AG08396 (cell line): ENCODE data around the gene FAM114A1.
"Not testable (repeated sequence)": the region's sequence is repeated elsewhere in the genome, so short reads cannot be mapped to it uniquely, and the experiment has no call there.

Experiments used
- DNase-seq: peaks from one replicate; pipeline ENCODE4 v3.0.0; 2012; ENCODE audit warnings: low spot score, mixed read lengths

Gene FAM114A1

GRCh38 chr4:38967260-38968095 lies 99.9 kb downstream of the FAM114A1 start:
- peak; percentile 63 for DNase-seq

DNA sequence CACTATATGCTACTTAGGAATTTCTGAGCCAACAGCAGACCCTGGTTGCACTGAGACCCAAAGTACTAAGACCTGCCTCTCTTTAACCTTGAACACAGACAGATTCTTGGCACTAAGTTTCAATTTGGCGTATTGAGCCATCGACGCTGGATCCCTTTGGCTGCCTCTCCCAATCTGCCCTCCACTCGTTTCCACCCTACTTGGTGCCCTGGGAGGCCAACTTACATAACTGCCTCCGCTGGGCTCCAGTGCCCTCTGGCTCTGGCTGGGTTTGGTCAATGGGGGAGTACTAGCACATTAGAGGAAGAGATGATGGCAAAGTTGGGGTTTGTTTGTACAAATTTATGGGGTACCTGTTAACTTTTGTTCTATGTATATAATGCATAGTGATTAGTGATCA lies 101.1 kb downstream of the FAM114A1 start:
- DNase-seq: no peak

- DNase-seq: no peak
Observed at GRCh38 chr4:38976308-38976707, 108.7 kb downstream of the FAM114A1 start.

DNA sequence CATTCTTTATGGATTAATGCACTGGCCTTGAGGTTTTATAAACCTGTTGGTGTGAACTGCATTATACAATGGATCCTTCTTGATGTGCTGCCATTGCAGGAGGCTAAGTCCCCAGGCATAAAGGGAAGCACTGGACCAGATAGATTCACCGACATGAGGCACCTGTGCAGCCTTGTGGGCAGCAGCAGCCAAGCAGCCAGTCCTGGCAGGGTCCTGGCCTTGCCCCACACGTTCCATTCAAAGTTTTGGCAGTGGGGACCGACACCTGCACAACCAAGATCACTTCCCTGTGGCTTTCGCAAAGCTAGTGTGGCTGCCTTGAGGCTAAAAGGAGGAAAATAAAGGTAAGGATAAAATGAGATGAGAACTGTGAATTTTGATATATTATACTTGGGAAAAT lies 111.5 kb downstream of the FAM114A1 start:
- no peak for DNase-seq

- DNase-seq: no peak
Observed at GRCh38 chr4:38979511-38980230, 112.1 kb downstream of the FAM114A1 start.

- DNase-seq: peak; percentile 41
Observed at GRCh38 chr4:38980903-38981676, 113.5 kb downstream of the FAM114A1 start.

DNA sequence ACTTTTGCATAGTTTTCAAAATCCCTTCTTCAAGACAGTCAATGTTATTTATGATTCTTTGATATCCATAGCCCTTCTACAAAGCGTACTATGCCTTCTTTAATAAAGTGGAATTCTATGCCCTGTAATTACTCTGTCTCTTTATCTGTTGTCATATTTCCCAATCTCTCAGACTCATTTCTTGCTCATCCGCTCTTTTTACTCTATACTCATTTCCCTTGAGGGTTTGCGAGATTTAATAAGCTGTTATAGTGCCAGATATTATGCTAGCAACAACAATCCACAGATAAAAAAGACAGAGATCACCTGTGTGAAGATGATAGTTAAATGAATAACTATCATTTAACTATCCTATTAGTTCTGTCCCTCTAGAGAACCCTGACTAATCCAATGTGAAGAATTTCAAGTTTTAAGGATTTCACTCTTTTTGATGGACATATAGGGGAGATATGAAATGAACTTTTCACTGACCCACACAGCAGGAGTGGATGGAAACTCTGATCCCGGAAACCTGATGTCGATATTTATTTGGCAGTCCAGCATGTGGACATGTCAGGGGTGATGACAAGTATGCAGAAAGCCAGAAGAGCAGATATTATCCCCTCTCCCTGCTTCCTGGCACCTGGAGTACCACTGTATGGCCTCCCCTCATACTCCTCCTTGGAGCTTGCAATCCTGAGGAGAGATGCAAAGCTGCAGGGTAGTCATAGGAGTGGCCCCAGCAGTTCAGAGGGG lies 114.9 kb downstream of the FAM114A1 start:
- DNase-seq: no peak

GRCh38 chr4:38983291-38983690 lies 115.7 kb downstream of the FAM114A1 start:
- DNase-seq: no peak

GRCh38 chr4:38983787-38984598 lies 116.4 kb downstream of the FAM114A1 start:
- DNase-seq: peak; percentile 15

GRCh38 chr4:38985410-38986100 lies 117.9 kb downstream of the FAM114A1 start:
- DNase-seq: no peak

- DNase-seq: no peak
Observed at GRCh38 chr4:38987491-38987890, 119.9 kb downstream of the FAM114A1 start.

DNA sequence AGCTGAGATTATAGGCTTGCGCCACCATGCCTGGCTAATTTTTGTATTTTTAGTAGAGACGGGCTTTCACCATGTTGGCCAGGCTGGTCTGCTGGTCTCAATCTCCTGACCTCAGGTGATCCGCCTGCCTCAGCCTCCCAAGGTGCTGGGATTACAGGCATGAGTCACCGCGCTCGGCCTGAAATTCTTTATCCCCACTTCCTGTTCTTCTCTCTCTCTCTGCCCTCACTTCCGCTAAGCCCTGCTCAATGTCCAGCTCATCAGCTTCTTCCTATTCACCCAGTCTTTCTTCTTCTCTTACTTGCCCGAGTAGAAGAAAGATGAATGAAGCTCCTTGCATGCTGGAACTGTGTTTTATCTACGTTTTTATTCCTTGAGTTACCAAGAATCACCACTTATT lies 120.7 kb downstream of the FAM114A1 start:
- DNase-seq: not testable (repeated sequence)

DNA sequence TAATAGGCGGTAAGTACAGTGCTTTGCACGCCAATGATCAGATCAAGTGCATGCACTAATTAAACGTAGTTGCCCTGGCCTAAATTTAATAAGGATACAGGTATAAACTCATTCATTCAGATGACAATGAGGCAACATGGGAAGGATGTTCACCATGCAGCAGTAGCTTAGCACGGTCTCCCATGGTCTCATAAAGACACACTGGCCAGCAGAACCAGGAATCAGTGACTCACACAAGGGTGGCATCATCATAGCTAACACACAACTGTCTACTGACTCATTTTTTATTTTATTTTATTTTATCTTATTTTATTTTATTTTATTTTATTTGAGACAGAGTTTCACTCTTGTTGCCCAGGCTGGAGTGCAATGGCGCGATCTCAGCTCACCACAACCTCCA lies 121.9 kb downstream of the FAM114A1 start:
- DNase-seq: no peak

DNA sequence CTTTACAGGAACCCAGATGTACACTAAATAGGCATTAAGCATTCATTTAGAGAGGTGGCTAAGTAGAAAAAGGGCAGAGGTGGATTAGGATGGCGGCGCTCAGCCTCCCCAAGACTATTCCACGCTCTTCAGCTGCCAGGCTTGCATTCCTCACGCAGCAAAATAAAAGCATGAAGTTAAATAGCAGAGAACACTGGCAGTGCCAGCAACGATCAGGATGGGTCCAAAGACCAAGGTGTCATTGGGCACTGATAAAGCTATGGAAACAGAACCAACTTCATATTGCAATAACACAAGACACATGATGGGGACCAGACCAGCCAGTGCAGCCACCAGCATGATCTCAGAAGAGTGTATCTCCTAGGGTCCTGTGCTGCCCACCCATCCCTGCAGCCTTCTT lies 122.6 kb downstream of the FAM114A1 start:
- no peak for DNase-seq

DNA sequence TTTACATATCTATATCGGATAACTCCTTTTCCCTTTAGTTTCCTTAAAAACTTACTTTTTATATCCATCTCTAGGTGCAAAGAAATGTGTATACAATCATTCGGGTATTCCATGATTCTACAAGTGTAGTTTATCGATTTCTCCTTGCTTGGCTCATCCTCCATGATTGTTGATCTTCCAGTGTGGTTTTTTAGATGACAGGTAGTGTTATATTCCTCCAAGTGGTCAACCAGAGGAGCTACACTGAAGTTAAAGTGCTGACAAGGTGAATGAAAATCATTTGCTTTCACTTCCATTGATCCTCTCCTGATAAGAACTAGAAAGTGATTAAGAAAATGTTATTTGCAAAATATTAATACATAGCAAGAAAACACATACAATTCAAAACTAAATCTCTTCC lies 126.1 kb downstream of the FAM114A1 start:
- no peak for DNase-seq

DNA sequence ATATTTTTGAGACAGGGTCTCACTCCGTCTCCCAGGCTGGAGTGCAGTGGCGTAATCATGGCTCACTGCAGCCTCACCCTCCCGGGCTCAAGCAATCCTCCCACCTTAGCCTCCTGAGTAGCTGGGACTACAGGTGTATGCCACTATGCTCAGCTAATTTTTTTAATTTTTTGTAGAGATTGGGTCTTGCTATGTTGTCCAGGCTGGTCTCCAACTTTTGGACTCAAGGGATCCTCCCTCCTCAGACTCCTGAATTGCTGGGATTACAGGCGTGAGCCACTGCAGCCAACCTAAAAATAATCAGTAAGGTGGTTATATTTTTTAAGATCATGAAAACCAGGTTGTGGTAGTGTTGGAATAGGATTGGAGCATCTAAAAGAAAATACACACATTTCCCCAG lies 126.5 kb downstream of the FAM114A1 start:
- DNase-seq: no peak
